Stimulated activated CD4-positive, alpha-beta T cell treated with anti-CD3 and anti-CD28 coated beads, Interleukin-1b, Interleukin-23, amount 100 ng/mL, for 24 hours (primary cell): ENCODE results near the gene KRT76.

Source experiments
- DNase-seq, 4 experiments: peaks; one replicate each; pipeline ENCODE4 v3.0.0-alpha.2; 2020; ENCODE audit warnings: low read depth in 4 of 4, low spot score in 1 of 4

Gene KRT76

DNA sequence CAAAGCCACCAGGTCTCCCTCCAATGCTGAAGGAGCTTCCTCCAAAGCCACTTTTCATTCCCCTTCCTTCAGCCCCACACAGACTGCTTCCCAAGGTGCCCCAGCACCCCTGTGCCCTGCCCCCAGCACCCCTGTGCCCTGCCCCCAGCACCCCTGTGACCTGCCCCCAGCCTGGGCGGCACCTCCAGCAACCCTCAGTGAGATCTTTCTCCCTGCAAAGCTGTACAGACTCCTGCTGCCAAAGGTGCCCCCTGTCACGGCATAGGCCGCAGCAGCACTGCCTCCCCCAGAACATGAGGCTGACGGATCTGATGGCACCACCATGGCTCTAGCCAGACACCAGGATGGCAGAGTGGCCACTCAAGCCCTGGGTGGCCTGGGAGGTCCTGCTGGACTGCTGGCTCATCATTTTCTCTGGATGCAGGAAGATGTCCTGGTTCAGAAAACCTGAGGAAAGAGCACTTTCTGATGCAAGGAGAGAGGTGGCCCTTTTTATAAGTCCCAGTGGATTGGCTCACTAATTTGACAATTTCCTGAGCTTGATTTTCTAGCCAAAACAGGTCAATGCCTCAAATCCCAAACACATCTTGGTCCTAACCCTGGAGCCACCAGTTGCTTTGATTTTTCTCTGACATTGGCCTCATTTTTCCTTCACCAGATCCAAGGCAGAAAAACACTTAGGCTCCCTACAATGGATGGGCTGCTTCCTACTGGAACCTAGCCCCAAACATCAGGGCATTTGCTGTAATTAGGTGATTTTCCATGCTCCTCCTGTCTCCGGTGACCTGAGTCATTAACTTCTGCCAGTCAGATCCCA, 41.1 kb downstream of the KRT76 start:
- no peak for DNase-seq

DNA sequence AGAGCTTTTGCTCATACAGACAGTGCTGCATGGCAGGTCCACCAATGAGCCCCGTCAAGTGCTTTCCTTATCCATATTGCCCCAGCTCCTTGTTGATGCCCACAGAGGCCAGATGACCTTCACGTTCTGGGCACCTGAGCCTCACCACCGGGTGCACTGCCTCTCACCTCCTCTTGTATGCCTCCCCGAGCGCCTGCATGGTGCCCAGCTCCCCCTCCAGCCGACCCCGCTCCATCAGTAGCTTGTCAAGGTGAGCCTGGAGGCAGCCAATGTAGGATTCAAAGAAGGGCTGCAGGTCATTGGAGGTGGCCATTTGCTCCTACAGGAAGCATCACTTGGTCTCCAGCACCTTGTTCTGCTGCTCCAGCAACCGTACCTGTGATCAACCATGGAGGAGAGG, 42.0 kb downstream of the KRT76 start:
- no peak for DNase-seq

- no peak for DNase-seq
Measured at GRCh38 chr12:52730793-52731192, 46.4 kb downstream of the KRT76 start.

DNA sequence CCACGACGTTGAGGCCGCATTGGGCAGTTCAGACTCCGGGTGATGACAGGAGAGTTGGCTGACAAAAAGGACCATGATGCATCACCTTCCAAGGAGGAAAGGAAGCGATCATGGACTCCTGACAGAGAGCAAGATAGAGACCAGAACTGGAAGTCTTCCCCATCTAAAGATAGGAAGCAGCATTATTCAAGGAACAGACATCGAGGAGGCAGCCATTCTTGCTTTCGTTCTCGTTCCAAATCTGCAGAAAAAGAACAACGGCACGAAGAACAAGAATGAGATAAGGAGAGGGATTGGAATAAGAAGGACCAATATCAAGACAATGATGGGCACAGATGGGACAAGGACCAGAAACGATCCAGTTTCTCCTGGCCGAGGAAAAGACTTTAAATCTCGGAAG, 46.8 kb downstream of the KRT76 start:
- DNase-seq = no peak

DNA sequence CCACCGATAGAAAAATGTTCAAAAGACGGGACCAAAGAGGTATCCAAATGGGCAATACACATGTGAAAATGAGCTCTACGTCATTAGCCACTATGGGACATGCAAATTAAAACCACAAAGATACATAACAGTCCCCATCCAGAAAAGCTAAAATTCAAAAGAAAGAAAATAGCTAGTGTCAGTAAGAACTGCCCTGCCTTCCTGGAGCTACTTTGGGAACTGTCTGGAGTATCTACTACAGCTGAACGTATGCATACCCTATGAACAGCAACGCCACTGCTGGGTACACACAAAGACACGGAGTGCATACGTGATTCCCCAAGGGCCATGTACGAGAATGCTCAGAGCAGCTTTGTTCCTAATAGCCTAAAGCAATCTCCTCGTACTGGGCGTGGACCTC, 48.0 kb downstream of the KRT76 start:
- DNase-seq = no peak

- no peak for DNase-seq
Measured at GRCh38 chr12:52728374-52728773, 48.8 kb downstream of the KRT76 start.

DNA sequence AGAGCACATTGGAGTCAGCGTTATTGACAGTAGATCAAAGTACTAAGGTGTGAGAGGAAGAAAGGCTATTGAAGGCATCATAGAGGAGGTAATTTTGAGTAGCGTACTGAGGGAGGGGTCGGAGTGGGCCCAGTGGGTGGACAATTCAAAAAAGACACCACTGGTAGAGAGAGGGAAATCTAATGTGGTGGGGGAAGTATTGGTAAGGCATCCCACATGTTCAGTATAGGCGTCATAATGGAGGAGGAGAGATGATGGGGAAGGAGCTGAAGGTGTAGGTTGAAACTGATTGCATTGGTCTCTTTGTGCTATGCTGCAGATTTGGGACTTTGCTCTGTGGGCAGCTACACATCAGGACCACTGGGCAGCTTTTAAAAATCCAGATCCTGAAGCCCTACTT, 50.1 kb downstream of the KRT76 start:
- DNase-seq = no peak

- DNase-seq = no peak
Measured at GRCh38 chr12:52726451-52726850, 50.7 kb downstream of the KRT76 start.

DNA sequence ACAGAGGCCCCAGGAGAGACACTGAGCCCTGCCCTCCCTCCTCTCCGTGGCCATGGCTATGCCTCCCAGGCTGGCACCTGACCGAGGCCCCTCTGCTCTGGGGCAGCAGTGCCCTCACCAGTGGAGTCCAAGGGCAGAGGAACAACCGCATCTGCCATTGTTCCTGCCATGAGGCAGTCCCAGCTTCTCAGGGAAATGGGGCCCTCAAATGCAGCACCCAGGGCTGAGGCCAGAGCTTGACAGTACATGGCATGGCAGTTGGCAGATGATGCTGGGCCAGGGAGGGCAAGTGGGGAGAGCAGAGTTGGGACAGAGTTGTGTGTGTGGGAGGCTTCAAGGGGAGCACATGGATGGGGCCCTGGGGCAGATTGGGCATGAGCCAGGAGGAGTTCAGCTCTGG, 52.8 kb downstream of the KRT76 start:
- no peak for DNase-seq

DNA sequence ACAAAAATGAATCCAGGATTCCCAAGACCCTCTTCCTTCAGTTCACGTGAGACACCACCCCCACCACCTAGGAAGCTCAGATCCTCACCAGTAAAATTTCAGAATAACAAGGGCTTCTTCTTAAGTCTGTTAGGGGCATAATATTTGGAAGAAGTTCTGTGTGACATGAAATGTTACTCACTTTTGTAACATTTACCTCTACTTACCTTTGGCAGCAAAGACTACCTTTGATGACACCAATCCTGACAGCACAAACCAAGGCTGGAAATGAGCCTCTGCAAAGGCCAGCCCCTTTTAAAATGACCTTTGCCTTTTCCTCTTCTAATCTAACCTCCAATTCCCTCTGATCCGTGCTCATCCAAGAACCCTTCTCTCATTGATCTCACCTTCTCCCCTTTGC, 54.5 kb downstream of the KRT76 start:
- no peak for DNase-seq

DNA sequence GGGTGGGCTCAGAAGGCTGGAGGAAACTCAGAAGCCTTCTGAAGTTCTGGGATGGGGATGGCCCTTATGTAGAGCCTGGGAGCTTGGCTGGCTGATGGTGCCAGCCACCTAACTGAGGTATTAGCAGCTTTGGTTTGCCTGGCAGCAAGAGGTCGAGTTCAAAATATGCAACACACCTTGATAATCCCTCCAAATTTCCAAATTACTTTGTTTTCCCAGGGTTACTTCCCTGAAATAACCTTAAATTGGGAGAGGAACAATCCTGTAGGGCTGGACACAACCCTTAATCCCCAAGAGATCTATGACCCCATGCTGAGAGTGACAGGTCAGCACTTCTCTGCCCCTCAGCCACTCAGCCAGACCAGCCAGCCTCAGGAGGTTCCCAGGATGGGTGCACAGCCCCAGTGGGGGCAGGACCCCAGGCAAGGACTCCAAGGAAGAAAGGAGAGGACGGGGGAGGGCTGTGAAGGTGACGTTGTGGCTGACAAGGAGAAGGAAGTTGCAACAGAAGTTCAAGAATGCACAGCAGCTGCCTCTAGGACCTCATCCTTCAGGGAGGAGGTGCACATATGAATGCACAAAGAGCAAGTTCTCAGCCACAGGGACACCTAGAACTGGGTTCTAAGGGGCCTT, 55.2 kb downstream of the KRT76 start:
- DNase-seq = no peak

DNA sequence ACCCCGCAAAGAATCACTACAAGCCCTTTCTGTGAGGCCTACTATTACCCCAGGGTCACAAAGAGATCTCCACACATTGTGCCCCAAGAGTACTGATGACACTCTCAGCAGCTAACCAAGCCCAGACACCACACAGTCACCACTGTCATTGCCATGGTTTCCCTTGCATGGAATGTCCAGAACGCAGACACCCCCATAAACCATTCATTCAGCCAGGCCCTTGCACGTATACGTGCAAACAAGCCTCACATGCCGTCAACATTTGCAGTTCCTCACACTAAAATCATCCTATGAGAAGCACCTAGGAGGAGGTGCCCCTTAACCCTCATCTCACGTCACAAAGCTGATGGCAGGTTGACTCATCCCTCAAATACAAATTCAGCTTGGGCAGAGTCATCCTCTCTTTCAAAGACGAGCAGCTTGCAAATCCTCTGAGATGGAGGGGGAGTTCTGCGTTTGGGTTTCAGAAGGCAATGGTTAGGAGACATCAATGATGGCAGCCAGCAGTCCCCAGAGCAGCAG, 56.7 kb downstream of the KRT76 start:
- DNase-seq = no peak
